Mesodermal cell (in vitro differentiated cells): ENCODE results near the gene ACY1.

ENCODE experiments used
- H3K27ac ChIP-seq: 2 replicates; pipeline ENCODE4 v1.7.0; 2013; ENCODE audit warnings: mild to moderate bottlenecking, low read depth, low read length, moderate library complexity; ENCODE audit not compliant: severe bottlenecking
- H3K36me3 ChIP-seq: 2 replicates; pipeline ENCODE4 v1.7.1; 2013; ENCODE audit warnings: mild to moderate bottlenecking, low read length, moderate library complexity; ENCODE audit not compliant: control insufficient read depth, insufficient read depth
- H3K4me1 ChIP-seq: one replicate; pipeline ENCODE4 v1.7.1; 2013; ENCODE audit warnings: mild to moderate bottlenecking, low read length; ENCODE audit not compliant: insufficient read depth, control insufficient read depth, poor library complexity, severe bottlenecking
- H3K4me3 ChIP-seq: 2 replicates; pipeline ENCODE4 v1.7.0; 2013; ENCODE audit warnings: low read length, control low read depth, mild to moderate bottlenecking; ENCODE audit not compliant: insufficient read depth, poor library complexity, severe bottlenecking; ENCODE audit errors: extremely low read depth
- H3K9me3 ChIP-seq: 2 replicates; pipeline ENCODE4 v1.7.1; 2013; ENCODE audit warnings: mild to moderate bottlenecking, low read length, moderate library complexity; ENCODE audit not compliant: control insufficient read depth
- WGBS, 2 experiments: methylation state at CpG; one replicate each; pipeline ENCODE4 v1.1.5; 2013; ENCODE audit warnings: missing lambda C conversion rate in 2 of 2; ENCODE audit not compliant: insufficient coverage in 2 of 2; 5-methylcytosine and 5-hydroxymethylcytosine counted together

Gene ACY1

GRCh38 chr3:52001443-52001974 is 18.2 kb downstream of the ACY1 start:
- Histone ChIP-seq H3K36me3 (no peaks in the 10 kb centered on the region), H3K27ac (no peak overlapping the region), H3K4me3 (no peak overlapping the region), H3K4me1 (peaks cover 31% of the 10 kb centered on the region), H3K9me3 (no peaks in the 10 kb centered on the region)
- 4% methylated on average over 9 to 17 of the region's 18 CpGs for WGBS, 2 experiments

GRCh38 chr3:52002748-52003147 is 19.4 kb downstream of the ACY1 start:
- Histone ChIP-seq H3K4me3 (no peak overlapping the region), H3K36me3 (no peaks in the 10 kb centered on the region), H3K4me1 (peaks cover 32% of the 10 kb centered on the region), H3K27ac (no peak overlapping the region), H3K9me3 (no peaks in the 10 kb centered on the region)
- 46 to 70% methylated on average over 3 of the region's 6 CpGs for WGBS, 2 experiments

- Histone ChIP-seq H3K36me3 (no peaks in the 10 kb centered on the region), H3K4me3 (no peak overlapping the region), H3K4me1 (peaks cover 24% of the 10 kb centered on the region), H3K9me3 (no peaks in the 10 kb centered on the region), H3K27ac (no peak overlapping the region)
- whole genome bisulfite sequencing, 2 experiments: 33 to 37% methylated on average over 13 to 15 of the region's 16 CpGs
Observed at GRCh38 chr3:52004163-52004787, 20.9 kb downstream of the ACY1 start.

- no peaks in the 10 kb centered on the region for H3K9me3 ChIP-seq
- H3K36me3 ChIP-seq: no peaks in the 10 kb centered on the region
- H3K27ac ChIP-seq: peak overlapping the region; percentile 25
- no peak overlapping the region for H3K4me3 ChIP-seq
- peaks cover 24% of the 10 kb centered on the region for H3K4me1 ChIP-seq
- WGBS, 2 experiments: 69 to 92% methylated on average over 2 to 3 of the region's 4 CpGs
Observed at GRCh38 chr3:52004906-52005395, 21.6 kb downstream of the ACY1 start.

GRCh38 chr3:52005571-52005986 is 22.2 kb downstream of the ACY1 start:
- 8 to 13% methylated on average over 14 to 15 of the region's 15 CpGs for WGBS, 2 experiments
- Histone ChIP-seq H3K27ac (peak overlapping the region; percentile 25), H3K4me1 (peaks cover 24% of the 10 kb centered on the region), H3K36me3 (no peaks in the 10 kb centered on the region), H3K4me3 (peak overlapping the region; percentile 8), H3K9me3 (no peaks in the 10 kb centered on the region)

GRCh38 chr3:52006017-52006819 is 22.9 kb downstream of the ACY1 start:
- Histone ChIP-seq H3K4me3 (peak overlapping the region; percentile 8), H3K27ac (peak overlapping the region; percentile 25), H3K36me3 (no peaks in the 10 kb centered on the region), H3K4me1 (peaks cover 24% of the 10 kb centered on the region), H3K9me3 (no peaks in the 10 kb centered on the region)
- 48 to 51% methylated on average over 8 of the region's 8 CpGs for WGBS, 2 experiments

- Histone ChIP-seq H3K27ac (no peak overlapping the region), H3K36me3 (no peaks in the 10 kb centered on the region), H3K9me3 (no peaks in the 10 kb centered on the region), H3K4me1 (peaks cover 24% of the 10 kb centered on the region), H3K4me3 (no peak overlapping the region)
- WGBS, 2 experiments: 85 to 94% methylated on average over 5 of the region's 6 CpGs
Observed at GRCh38 chr3:52006820-52007133, 23.4 kb downstream of the ACY1 start.

GRCh38 chr3:52007291-52007690 is 24.0 kb downstream of the ACY1 start:
- Histone ChIP-seq H3K36me3 (no peaks in the 10 kb centered on the region), H3K4me3 (no peak overlapping the region), H3K4me1 (peaks cover 24% of the 10 kb centered on the region), H3K27ac (no peak overlapping the region), H3K9me3 (no peaks in the 10 kb centered on the region)
- 65% methylated on average over 3 of the region's 4 CpGs; no CpG with 5 or more reads in 1 of the 2 experiments for WGBS, 2 experiments

GRCh38 chr3:52010431-52010830 is 27.1 kb downstream of the ACY1 start:
- Histone ChIP-seq H3K27ac (no peak overlapping the region), H3K4me1 (peaks cover 13% of the 10 kb centered on the region), H3K36me3 (no peaks in the 10 kb centered on the region), H3K9me3 (no peaks in the 10 kb centered on the region), H3K4me3 (no peak overlapping the region)

GRCh38 chr3:52012699-52013098 is 29.4 kb downstream of the ACY1 start:
- Histone ChIP-seq H3K36me3 (no peaks in the 10 kb centered on the region), H3K4me1 (peaks cover 4% of the 10 kb centered on the region), H3K4me3 (no peak overlapping the region), H3K27ac (no peak overlapping the region), H3K9me3 (no peaks in the 10 kb centered on the region)
- WGBS, 2 experiments: 90 to 91% methylated on average over 7 of the region's 7 CpGs
